HCEC 1CT (cell line): Measurements from ENCODE around the gene TGM5.
"Not testable (repeated sequence)": the region's sequence is repeated elsewhere in the genome, so short reads cannot be mapped to it uniquely, and the experiment has no call there.

Source experiments
- DNase-seq: peaks from one replicate; pipeline ENCODE4 v3.0.0-alpha.2; 2017

The TGM5 gene

GRCh38 chr15:43266834-43267233 is at the start of gene TGM5:
TGM5 (minus strand) TSS chr15:43266928; CDS start chr15:43266849, 79 bp downstream.
- no peak for DNase-seq

- peak; percentile 41 for DNase-seq
Measured at GRCh38 chr15:43314171-43314570, 47.4 kb upstream of the TGM5 start.

- no peak for DNase-seq
Measured at GRCh38 chr15:43312378-43312777, 45.6 kb upstream of the TGM5 start.

- DNase-seq, result no peak
Measured at GRCh38 chr15:43302205-43302817, 35.6 kb upstream of the TGM5 start, which contains the start of gene TGM7. TGM7 (minus strand) TSS chr15:43302255.

- DNase-seq, result no peak
Measured at GRCh38 chr15:43299884-43300283, 33.2 kb upstream of the TGM5 start.

- no peak for DNase-seq
Measured at GRCh38 chr15:43299411-43299810, 32.7 kb upstream of the TGM5 start.

- no peak for DNase-seq
Measured at GRCh38 chr15:43294091-43294706, 27.5 kb upstream of the TGM5 start.

GRCh38 chr15:43293432-43293831 is 26.7 kb upstream of the TGM5 start:
- DNase-seq, result no peak

GRCh38 chr15:43292375-43293078 is 25.8 kb upstream of the TGM5 start:
- peak; percentile 52 for DNase-seq

GRCh38 chr15:43289656-43290055 is 22.9 kb upstream of the TGM5 start:
- DNase-seq, result not testable (repeated sequence)

- no peak for DNase-seq
Measured at GRCh38 chr15:43287254-43287653, 20.5 kb upstream of the TGM5 start.

- no peak for DNase-seq
Measured at GRCh38 chr15:43286074-43286473, 19.3 kb upstream of the TGM5 start.

- peak; percentile 64 for DNase-seq
Measured at GRCh38 chr15:43285609-43286037, 18.9 kb upstream of the TGM5 start.

GRCh38 chr15:43283526-43283925 is 16.8 kb upstream of the TGM5 start:
- no peak for DNase-seq

GRCh38 chr15:43281926-43282602 is 15.3 kb upstream of the TGM5 start:
- DNase-seq, result no peak

GRCh38 chr15:43280996-43281395 is 14.3 kb upstream of the TGM5 start:
- DNase-seq, result no peak

GRCh38 chr15:43279496-43279895 is 12.8 kb upstream of the TGM5 start:
- DNase-seq, result no peak

- DNase-seq, result no peak
Measured at GRCh38 chr15:43278869-43279268, 12.1 kb upstream of the TGM5 start.

- DNase-seq, result no peak
Measured at GRCh38 chr15:43277901-43278300, 11.2 kb upstream of the TGM5 start.

GRCh38 chr15:43277231-43277823 is 10.6 kb upstream of the TGM5 start:
- no peak for DNase-seq

GRCh38 chr15:43276563-43277200 is 10.0 kb upstream of the TGM5 start:
- DNase-seq, result no peak

GRCh38 chr15:43275740-43276562 is 9.2 kb upstream of the TGM5 start:
- DNase-seq, result no peak
